ENCODE results near the gene SAMD11. TPM values are rescaled to one million over a fixed set of nuclear protein-coding genes. Genes with fewer than 3 reads are reported as not detected.

Gene SAMD11
- total RNA-seq, 2 experiments from 2014 or later = 0.06 TPM; not detected in 1

DNA sequence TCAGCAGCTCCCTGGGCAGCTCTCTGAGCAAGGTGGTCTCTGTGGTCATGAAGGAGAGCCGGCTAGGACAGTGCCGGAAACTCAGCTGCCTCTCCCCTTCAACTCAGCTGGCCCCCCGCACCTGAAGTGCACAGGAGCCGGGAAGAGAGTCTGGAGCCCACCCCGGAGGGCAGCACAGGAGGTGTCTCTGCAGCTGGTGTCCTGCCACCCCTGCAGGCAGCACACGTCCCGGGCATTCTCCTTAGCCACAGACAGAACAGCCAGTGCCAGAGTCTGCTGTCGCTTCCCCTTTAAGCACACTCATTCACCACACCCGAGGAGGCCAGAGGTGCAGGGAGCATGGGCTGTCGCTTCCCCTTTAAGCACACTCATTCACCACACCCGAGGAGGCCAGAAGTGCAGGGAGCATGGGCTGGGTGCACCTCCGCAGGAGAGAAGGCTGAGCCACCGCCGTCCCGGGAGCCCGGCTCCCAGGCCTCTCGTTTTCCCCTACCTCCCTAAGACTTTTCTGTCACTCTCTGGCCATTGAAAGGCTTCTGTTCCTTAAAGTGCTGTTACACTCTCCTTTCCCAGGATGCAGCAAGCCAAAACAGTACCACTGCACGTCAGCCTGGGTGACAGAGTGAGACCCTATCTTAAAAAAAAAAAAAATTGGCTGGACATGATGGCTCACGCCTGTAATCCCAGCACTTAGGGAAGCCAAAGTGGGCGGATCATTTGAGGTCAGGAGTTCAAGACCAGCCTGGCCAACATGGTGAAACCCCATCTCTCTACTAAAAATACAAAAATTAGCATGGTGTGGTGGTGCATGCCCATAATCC, 16.9 kb upstream of the SAMD11 start:
- Histone ChIP-seq H4K20me1 (ENCODE audit: insufficient read depth, low read length) (no peaks in the 10 kb centered on the region), H3K9me2 (ENCODE audit: insufficient read depth, low read length) (no peaks in the 10 kb centered on the region), H3K4me2 (ENCODE audit: low read length) (no peak overlapping the region), H3K36me3 (ENCODE audit: insufficient read depth, low read length) (no peaks in the 10 kb centered on the region), H3K4me1 (ENCODE audit: insufficient read depth, low read length, poor library complexity, severe bottlenecking) (peaks cover 7% of the 10 kb centered on the region), H3K79me2 (ENCODE audit: insufficient read depth, low read depth, low read length) (no peaks in the 10 kb centered on the region), H2AFZ (ENCODE audit: low read length) (no peak overlapping the region), H3K27ac (ENCODE audit: low read depth, low read length, poor library complexity, severe bottlenecking) (no peak overlapping the region), H3K9me3 (ENCODE audit: low read length) (no peaks in the 10 kb centered on the region), H3K4me3 (ENCODE audit: low read depth, low read length, poor library complexity, severe bottlenecking) (no peak overlapping the region)
- peak; percentile 30 for DNase-seq (ENCODE audit: low spot score)
- no TSS peak for BruUV-seq (replicated peaks)
- TF ChIP-seq, protein P1, sequence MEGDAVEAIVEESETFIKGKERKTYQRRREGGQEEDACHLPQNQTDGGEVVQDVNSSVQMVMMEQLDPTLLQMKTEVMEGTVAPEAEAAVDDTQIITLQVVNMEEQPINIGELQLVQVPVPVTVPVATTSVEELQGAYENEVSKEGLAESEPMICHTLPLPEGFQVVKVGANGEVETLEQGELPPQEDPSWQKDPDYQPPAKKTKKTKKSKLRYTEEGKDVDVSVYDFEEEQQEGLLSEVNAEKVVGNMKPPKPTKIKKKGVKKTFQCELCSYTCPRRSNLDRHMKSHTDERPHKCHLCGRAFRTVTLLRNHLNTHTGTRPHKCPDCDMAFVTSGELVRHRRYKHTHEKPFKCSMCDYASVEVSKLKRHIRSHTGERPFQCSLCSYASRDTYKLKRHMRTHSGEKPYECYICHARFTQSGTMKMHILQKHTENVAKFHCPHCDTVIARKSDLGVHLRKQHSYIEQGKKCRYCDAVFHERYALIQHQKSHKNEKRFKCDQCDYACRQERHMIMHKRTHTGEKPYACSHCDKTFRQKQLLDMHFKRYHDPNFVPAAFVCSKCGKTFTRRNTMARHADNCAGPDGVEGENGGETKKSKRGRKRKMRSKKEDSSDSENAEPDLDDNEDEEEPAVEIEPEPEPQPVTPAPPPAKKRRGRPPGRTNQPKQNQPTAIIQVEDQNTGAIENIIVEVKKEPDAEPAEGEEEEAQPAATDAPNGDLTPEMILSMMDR (conservative IDR thresholded peaks at IDR 0.05; ENCODE audit: low read length) = no peak
- intact Hi-C loops (cut with micrococcal nuclease; ENCODE audit: unreplicated experiment) = no loop called here
- ChIA-PET POLR2A (no interaction called here), CTCF (ENCODE audit: unreplicated experiment) (no interaction called here)

DNA sequence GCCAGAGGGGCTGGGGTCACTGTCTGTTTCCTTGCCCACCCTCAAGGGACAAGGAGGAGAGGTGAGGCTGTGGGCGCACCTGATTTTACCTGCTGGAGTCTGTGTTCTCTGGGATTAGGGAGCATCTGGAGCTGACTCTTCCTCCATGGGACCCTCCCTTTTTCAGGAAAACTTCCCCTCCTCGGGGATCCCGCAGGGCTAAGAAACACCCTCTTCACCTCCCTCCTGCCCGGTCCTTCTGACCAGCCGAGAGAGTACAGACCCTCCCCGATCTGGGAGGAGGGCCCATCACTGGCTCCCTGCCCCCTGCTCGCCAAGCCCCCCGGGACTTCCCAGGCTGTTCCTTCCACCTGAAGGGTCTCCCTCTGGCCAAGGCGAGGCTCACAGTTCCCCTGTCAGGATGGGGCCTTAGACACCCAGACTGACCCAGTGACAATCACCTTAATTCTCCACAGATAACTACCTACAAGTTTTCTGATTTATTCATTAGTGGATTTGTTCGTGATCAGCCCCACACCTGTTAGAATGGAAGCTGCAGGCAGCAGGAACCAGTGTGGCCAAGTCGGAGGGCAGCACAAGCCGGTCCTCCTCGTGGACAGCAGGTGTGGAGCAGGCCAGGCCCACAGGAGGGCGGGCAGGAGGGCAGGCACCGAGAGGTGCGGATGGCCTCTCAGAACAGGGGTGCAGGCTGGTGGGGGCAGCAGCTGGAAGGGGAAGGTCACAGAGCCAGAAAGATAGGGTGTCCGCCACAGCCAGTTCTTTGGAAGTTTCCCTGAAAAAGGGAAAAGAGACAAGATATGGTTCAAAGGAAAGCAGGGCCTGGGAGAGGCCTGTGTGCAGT, 15.9 kb upstream of the SAMD11 start:
- peaks cover 7% of the 10 kb centered on the region for H3K4me1 ChIP-seq (ENCODE audit: insufficient read depth, low read length, poor library complexity, severe bottlenecking)
- no peaks in the 10 kb centered on the region for H3K9me2 ChIP-seq (ENCODE audit: insufficient read depth, low read length)
- no peak overlapping the region for H3K4me3 ChIP-seq (ENCODE audit: low read depth, low read length, poor library complexity, severe bottlenecking)
- CTCF ChIA-PET (ENCODE audit: unreplicated experiment) = no interaction called here
- no peak overlapping the region for H3K27ac ChIP-seq (ENCODE audit: low read depth, low read length, poor library complexity, severe bottlenecking)
- H3K79me2 ChIP-seq (ENCODE audit: insufficient read depth, low read depth, low read length) = no peaks in the 10 kb centered on the region
- H3K4me2 ChIP-seq (ENCODE audit: low read length) = no peak overlapping the region
- no peaks in the 10 kb centered on the region for H4K20me1 ChIP-seq (ENCODE audit: insufficient read depth, low read length)
- intact Hi-C loops (cut with micrococcal nuclease; ENCODE audit: unreplicated experiment) = no loop called here
- H2AFZ ChIP-seq (ENCODE audit: low read length) = no peak overlapping the region
- no peaks in the 10 kb centered on the region for H3K36me3 ChIP-seq (ENCODE audit: insufficient read depth, low read length)
- POLR2A ChIA-PET = no interaction called here
- H3K9me3 ChIP-seq (ENCODE audit: low read length) = no peaks in the 10 kb centered on the region
- DNase-seq (ENCODE audit: low spot score) = no peak
- TF ChIP-seq, protein P1 (conservative IDR thresholded peaks at IDR 0.05; ENCODE audit: low read length) = no peak
- TF ChIP-seq EZH2phosphoT487 (IDR thresholded peaks at IDR 0.05; ENCODE audit: borderline replicate concordance, low read depth, low read length) = no peak
- no TSS peak for BruUV-seq (replicated peaks)

DNA sequence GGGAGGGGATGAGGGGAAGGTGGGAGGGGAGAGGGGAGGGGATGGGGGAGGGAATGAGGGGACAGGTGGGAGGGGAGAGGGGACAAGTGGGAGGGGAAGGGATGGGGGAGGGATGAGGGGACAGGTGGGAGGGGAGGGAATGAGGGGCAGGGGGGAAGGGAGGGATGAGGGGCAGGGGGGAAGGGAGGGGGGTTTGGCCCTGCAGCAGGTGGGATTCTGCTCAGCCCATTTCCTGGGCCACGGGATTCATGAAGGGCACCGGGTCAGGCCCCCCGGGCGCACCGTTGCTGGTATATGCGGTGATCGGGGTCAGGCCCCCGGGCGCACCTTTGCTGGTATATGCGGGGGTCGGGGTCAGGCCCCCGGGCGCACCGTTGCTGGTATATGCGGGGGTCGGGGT, 15.1 kb upstream of the SAMD11 start:
- ChIA-PET POLR2A (no interaction called here), CTCF (ENCODE audit: unreplicated experiment) (no interaction called here)
- Histone ChIP-seq H2AFZ (ENCODE audit: low read length) (no peak overlapping the region), H3K27ac (ENCODE audit: low read depth, low read length, poor library complexity, severe bottlenecking) (no peak overlapping the region), H3K4me1 (ENCODE audit: insufficient read depth, low read length, poor library complexity, severe bottlenecking) (peaks cover 7% of the 10 kb centered on the region), H3K9me2 (ENCODE audit: insufficient read depth, low read length) (no peaks in the 10 kb centered on the region), H3K4me3 (ENCODE audit: low read depth, low read length, poor library complexity, severe bottlenecking) (no peak overlapping the region), H3K9me3 (ENCODE audit: low read length) (no peaks in the 10 kb centered on the region), H4K20me1 (ENCODE audit: insufficient read depth, low read length) (no peaks in the 10 kb centered on the region), H3K36me3 (ENCODE audit: insufficient read depth, low read length) (no peaks in the 10 kb centered on the region), H3K79me2 (ENCODE audit: insufficient read depth, low read depth, low read length) (no peaks in the 10 kb centered on the region), H3K4me2 (ENCODE audit: low read length) (no peak overlapping the region)
- TF ChIP-seq, protein P1 (conservative IDR thresholded peaks at IDR 0.05; ENCODE audit: low read length) = no peak
- intact Hi-C loops (cut with micrococcal nuclease; ENCODE audit: unreplicated experiment) = no loop called here
- no TSS peak for BruUV-seq (replicated peaks)
- no peak for DNase-seq (ENCODE audit: low spot score)

Data from OCI-LY7 (cell line).